ENCODE measurements around the gene LAG3. TPM values are rescaled to one million over a fixed set of nuclear protein-coding genes. Genes with fewer than 3 reads are reported as not detected.
A peak's percentile ranks its signal among the peaks of the same experiment; 100 is the strongest.
"Not testable (repeated sequence)": the region's sequence is repeated elsewhere in the genome, so short reads cannot be mapped to it uniquely, and the experiment has no call there.

The LAG3 gene
- total RNA-seq, 2 experiments from 2014 or later: 46.6 to 52.1 TPM

- H3K9me3 Mint-ChIP-seq; H3K27ac Mint-ChIP-seq; H3K4me3 Mint-ChIP-seq; ATAC-seq (ENCODE audit: low read depth); DNase-seq; H3K27me3 Mint-ChIP-seq: not testable (repeated sequence)
- POLR2A ChIA-PET: interaction anchor here (0.9 to 2.0 kb wide), 2 partner anchors 10 to 19 kb away, joined by 3 to 15 read pairs; partner anchors contain the start of genes COPS7A and MLF2
- Mint-ChIP-seq H3K36me3 (peaks cover 20% of the 10 kb centered on the region), H3K4me1 (peaks cover 16% of the 10 kb centered on the region)
Measured at GRCh38 chr12:6743300-6743699, 29.0 kb upstream of the LAG3 start.

GRCh38 chr12:6745741-6746525 lies 26.4 kb upstream of the LAG3 start:
- POLR2A ChIA-PET: interaction anchor here (0.6 to 1.6 kb wide), 5 partner anchors 19 to 106 kb away, joined by 3 to 5 read pairs (median 3); partner anchors contain the start of genes CDCA3, COPS7A and USP5
- Mint-ChIP-seq H3K9me3 (no peaks in the 10 kb centered on the region), H3K36me3 (peaks cover 30% of the 10 kb centered on the region), H3K27ac (peak overlapping the region; percentile 87), H3K4me1 (peaks cover 20% of the 10 kb centered on the region), H3K4me3 (peak overlapping the region; percentile 34), H3K27me3 (no peaks in the 10 kb centered on the region)
- no peak for DNase-seq
- ATAC-seq (ENCODE audit: low read depth): peak; percentile 99

- ATAC-seq (ENCODE audit: low read depth) (no peak), DNase-seq (no peak)
- Mint-ChIP-seq H3K36me3 (peaks cover 37% of the 10 kb centered on the region), H3K4me1 (peaks cover 30% of the 10 kb centered on the region), H3K27me3 (no peaks in the 10 kb centered on the region), H3K27ac (peak overlapping the region; percentile 65), H3K4me3 (no peak overlapping the region), H3K9me3 (no peaks in the 10 kb centered on the region)
- POLR2A ChIA-PET: interaction anchor here (0.7 to 1.6 kb wide), 3 partner anchors 19 to 104 kb away, joined by 3 to 4 read pairs (median 3); partner anchors contain the start of genes CDCA3 and USP5
Measured at GRCh38 chr12:6747216-6747615, 25.1 kb upstream of the LAG3 start.

GRCh38 chr12:6748761-6749160 lies 23.6 kb upstream of the LAG3 start:
- H3K4me3 Mint-ChIP-seq: no peak overlapping the region
- ATAC-seq (ENCODE audit: low read depth): no peak
- H3K27ac Mint-ChIP-seq: no peak overlapping the region
- DNase-seq: no peak
- POLR2A ChIA-PET: no interaction called here
- H3K4me1 Mint-ChIP-seq: peaks cover 34% of the 10 kb centered on the region
- peaks cover 39% of the 10 kb centered on the region for H3K36me3 Mint-ChIP-seq
- no peaks in the 10 kb centered on the region for H3K27me3 Mint-ChIP-seq
- no peaks in the 10 kb centered on the region for H3K9me3 Mint-ChIP-seq

GRCh38 chr12:6750506-6750905 lies 21.8 kb upstream of the LAG3 start:
- DNase-seq (no peak), ATAC-seq (ENCODE audit: low read depth) (no peak)
- H3K27me3 Mint-ChIP-seq: no peaks in the 10 kb centered on the region
- H3K27ac Mint-ChIP-seq: no peak overlapping the region
- POLR2A ChIA-PET: no interaction called here
- no peak overlapping the region for H3K4me3 Mint-ChIP-seq
- H3K36me3 Mint-ChIP-seq: peaks cover 33% of the 10 kb centered on the region
- H3K9me3 Mint-ChIP-seq: no peaks in the 10 kb centered on the region
- peaks cover 30% of the 10 kb centered on the region for H3K4me1 Mint-ChIP-seq

- POLR2A ChIA-PET: interaction anchor here (0.5 to 3.8 kb wide), 12 partner anchors 15 to 142 kb away, joined by 3 to 43 read pairs (median 12); partner anchors contain the start of genes CDCA3, COPS7A, PTMS and TPI1
- ATAC-seq (ENCODE audit: low read depth) (no peak), DNase-seq (no peak)
- Mint-ChIP-seq H3K36me3 (peaks cover 31% of the 10 kb centered on the region), H3K27me3 (peaks cover 5% of the 10 kb centered on the region), H3K9me3 (no peaks in the 10 kb centered on the region), H3K4me3 (peak overlapping the region; percentile 95), H3K27ac (peak overlapping the region; percentile 98), H3K4me1 (peaks cover 25% of the 10 kb centered on the region)
Measured at GRCh38 chr12:6751767-6752166, 20.6 kb upstream of the LAG3 start.

GRCh38 chr12:6752167-6752920 lies 20.0 kb upstream of the LAG3 start:
- Mint-ChIP-seq H3K27ac (peak overlapping the region; percentile 98), H3K36me3 (peaks cover 28% of the 10 kb centered on the region), H3K9me3 (no peaks in the 10 kb centered on the region), H3K27me3 (peaks cover 8% of the 10 kb centered on the region), H3K4me3 (peak overlapping the region; percentile 95), H3K4me1 (peaks cover 23% of the 10 kb centered on the region)
- POLR2A ChIA-PET: interaction anchor here (0.5 to 3.8 kb wide), 30 partner anchors 8 to 259 kb away, joined by 3 to 43 read pairs (median 5); partner anchors contain the start of genes CDCA3, COPS7A, MRPL51 and PTMS
- DNase-seq (no peak), ATAC-seq (ENCODE audit: low read depth) (no peak)

GRCh38 chr12:6752921-6753771 lies 19.2 kb upstream of the LAG3 start, which contains the start of gene MLF2:
TSS of gene MLF2 (minus strand) at chr12:6753141. CDS start at chr12:6752334, 807 bp downstream.
- POLR2A ChIA-PET: interaction anchor here (0.6 to 3.8 kb wide), 29 partner anchors 9 to 300 kb away, joined by 3 to 43 read pairs (median 5); partner anchors contain the start of genes CDCA3, COPS7A, MRPL51 and PTMS

GRCh38 chr12:6753772-6754356 lies 18.5 kb upstream of the LAG3 start:
- H3K27me3 Mint-ChIP-seq: peaks cover 10% of the 10 kb centered on the region
- no peaks in the 10 kb centered on the region for H3K9me3 Mint-ChIP-seq
- no peak for ATAC-seq (ENCODE audit: low read depth)
- peaks cover 16% of the 10 kb centered on the region for H3K36me3 Mint-ChIP-seq
- H3K4me3 Mint-ChIP-seq: peak overlapping the region; percentile 95
- H3K4me1 Mint-ChIP-seq: peaks cover 33% of the 10 kb centered on the region
- DNase-seq: no peak
- POLR2A ChIA-PET: interaction anchor here (0.7 to 3.8 kb wide), 17 partner anchors 10 to 300 kb away, joined by 3 to 43 read pairs (median 11); partner anchors contain the start of genes CDCA3, COPS7A, PTMS and USP5
- H3K27ac Mint-ChIP-seq: peak overlapping the region; percentile 98

More at GRCh38 chr12:6752921-6753771, 19.2 kb upstream of the LAG3 start, which contains the start of gene MLF2:
- Mint-ChIP-seq H3K27me3 (peaks cover 9% of the 10 kb centered on the region), H3K4me3 (peak within 1 kb of the TSS; percentile 95), H3K9me3 (no peaks in the 10 kb centered on the region), H3K27ac (peak within 1 kb of the TSS; percentile 98), H3K36me3 (peaks cover 20% of the 10 kb centered on the region), H3K4me1 (peaks cover 26% of the 10 kb centered on the region)
- ATAC-seq (ENCODE audit: low read depth) (peak; percentile 96), DNase-seq (peak; percentile 99)

- POLR2A ChIA-PET: interaction anchor here (0.6 to 3.8 kb wide), 9 partner anchors 10 to 98 kb away, joined by 8 to 43 read pairs (median 16); partner anchors contain the start of genes CDCA3, PTMS, USP5 and ZNF384
- Mint-ChIP-seq H3K27ac (no peak overlapping the region), H3K4me3 (no peak overlapping the region), H3K36me3 (peaks cover 12% of the 10 kb centered on the region), H3K4me1 (peaks cover 35% of the 10 kb centered on the region), H3K27me3 (peaks cover 14% of the 10 kb centered on the region), H3K9me3 (no peaks in the 10 kb centered on the region)
- DNase-seq (no peak), ATAC-seq (ENCODE audit: low read depth) (no peak)
Measured at GRCh38 chr12:6754411-6754810, 17.9 kb upstream of the LAG3 start.

- H3K27ac Mint-ChIP-seq: peak overlapping the region; percentile 3
- ATAC-seq (ENCODE audit: low read depth): no peak
Measured at GRCh38 chr12:6757028-6757690, 15.2 kb upstream of the LAG3 start.

More at GRCh38 chr12:6757028-6757690, 15.2 kb upstream of the LAG3 start:
- H3K4me3 Mint-ChIP-seq: no peak overlapping the region
- H3K27me3 Mint-ChIP-seq: peaks cover 27% of the 10 kb centered on the region
- DNase-seq: no peak
- H3K9me3 Mint-ChIP-seq: no peaks in the 10 kb centered on the region
- POLR2A ChIA-PET: no interaction called here
- peaks cover 24% of the 10 kb centered on the region for H3K4me1 Mint-ChIP-seq
- peaks cover 3% of the 10 kb centered on the region for H3K36me3 Mint-ChIP-seq
